Mesenchymal stem cell (in vitro differentiated cells and primary cell): Measurements from ENCODE around the gene SLC1A7.
A peak's percentile ranks its signal among the peaks of the same experiment; 100 is the strongest.

Experiments used
- DNase-seq: peaks from one replicate; pipeline ENCODE4 v3.0.0-alpha.2; 2013
- H2AFZ ChIP-seq: one replicate; pipeline ENCODE4 v1.6.1; 2013; ENCODE audit warnings: low read depth, mild to moderate bottlenecking, control low read depth, inconsistent platforms, low read length, moderate library complexity
- H2AK5ac ChIP-seq: 2 replicates; pipeline ENCODE4 v1.6.1; 2013; ENCODE audit warnings: low read length, moderate library complexity, mild to moderate bottlenecking, inconsistent platforms; ENCODE audit not compliant: severe bottlenecking
- H2BK120ac ChIP-seq: one replicate; pipeline ENCODE4 v1.6.1; 2013; ENCODE audit warnings: low read depth, mild to moderate bottlenecking, inconsistent platforms, low read length, moderate library complexity
- H2BK12ac ChIP-seq, 2 experiments: one replicate each; pipeline ENCODE4 v1.6.1; 2013; ENCODE audit warnings: inconsistent platforms in 2 of 2, low read length in 2 of 2, mild to moderate bottlenecking in 2 of 2, moderate library complexity in 2 of 2, control low read depth in 1 of 2
- H2BK15ac ChIP-seq: one replicate; pipeline ENCODE4 v1.6.1; 2013; ENCODE audit warnings: mild to moderate bottlenecking, low read depth, inconsistent platforms; ENCODE audit not compliant: poor library complexity, severe bottlenecking
- H2BK5ac ChIP-seq: 2 replicates; pipeline ENCODE4 v1.6.1; 2013; ENCODE audit warnings: low read depth, mild to moderate bottlenecking, low read length, control low read depth, inconsistent platforms; ENCODE audit not compliant: poor library complexity, severe bottlenecking
- H3K14ac ChIP-seq, 2 experiments: one replicate each; pipeline ENCODE4 v1.6.1; 2013; ENCODE audit warnings: inconsistent platforms in 2 of 2, low read length in 2 of 2, control low read depth in 1 of 2, mild to moderate bottlenecking in 1 of 2, moderate library complexity in 1 of 2
- H3K18ac ChIP-seq, 2 experiments: one replicate each; pipeline ENCODE4 v1.6.1; 2013; ENCODE audit warnings: inconsistent platforms in 2 of 2, low read length in 2 of 2, control low read depth in 1 of 2, low read depth in 1 of 2, mild to moderate bottlenecking in 1 of 2
- H3K23ac ChIP-seq, 2 experiments: one replicate each; pipeline ENCODE4 v1.6.1; 2013; ENCODE audit warnings: inconsistent platforms in 2 of 2, low read length in 2 of 2, mild to moderate bottlenecking in 2 of 2, moderate library complexity in 2 of 2, control low read depth in 1 of 2
- H3K27ac ChIP-seq: 2 replicates; pipeline ENCODE4 v1.5.1; 2013; ENCODE audit warnings: mild to moderate bottlenecking, moderate library complexity, low read length, control low read depth, inconsistent platforms; ENCODE audit not compliant: poor library complexity, severe bottlenecking
- H3K27me3 ChIP-seq, 2 experiments: 2 replicates each; pipeline versions ENCODE4 v1.6.1 to v1.7.0; 2013; ENCODE audit warnings: low read length in 2 of 2, mild to moderate bottlenecking in 2 of 2, moderate library complexity in 2 of 2, control low read depth in 1 of 2, inconsistent platforms in 1 of 2; ENCODE audit not compliant: control insufficient read depth in 1 of 2, insufficient read depth in 1 of 2
- H3K36me3 ChIP-seq, 2 experiments: 2 replicates each; pipeline versions ENCODE4 v1.6.1 to v1.7.0; 2013; ENCODE audit warnings: low read length in 2 of 2, control low read depth in 1 of 2, inconsistent platforms in 1 of 2, low read depth in 1 of 2, mild to moderate bottlenecking in 1 of 2; ENCODE audit not compliant: insufficient read depth in 2 of 2, control insufficient read depth in 1 of 2
- H3K4ac ChIP-seq, 2 experiments: one replicate each; pipeline ENCODE4 v1.6.1; 2013; ENCODE audit warnings: inconsistent platforms in 2 of 2, low read length in 2 of 2, mild to moderate bottlenecking in 2 of 2, moderate library complexity in 2 of 2, control low read depth in 1 of 2, low read depth in 1 of 2
- H3K4me1 ChIP-seq: 2 replicates; pipeline ENCODE4 v1.6.1; 2013; ENCODE audit warnings: low read depth, low read length, control low read depth; ENCODE audit not compliant: control insufficient read depth, insufficient read depth
- H3K4me2 ChIP-seq: 2 replicates; pipeline ENCODE4 v1.6.1; 2013; ENCODE audit warnings: low read length, mild to moderate bottlenecking, inconsistent platforms; ENCODE audit not compliant: poor library complexity, severe bottlenecking
- H3K4me3 ChIP-seq, 2 experiments: 2 replicates each; pipeline versions ENCODE4 v1.5.1 to v1.7.0; 2013; ENCODE audit warnings: low read length in 2 of 2, mild to moderate bottlenecking in 2 of 2, control low read depth in 1 of 2, low read depth in 1 of 2; ENCODE audit not compliant: insufficient read depth in 1 of 2
- H3K79me1 ChIP-seq: replicated peaks from 2 replicates; pipeline ENCODE4 v1.6.1; 2013; ENCODE audit warnings: mild to moderate bottlenecking, control low read depth, low read length, inconsistent platforms; ENCODE audit not compliant: poor library complexity, severe bottlenecking
- H3K9ac ChIP-seq: 2 replicates; pipeline ENCODE4 v1.7.0; 2013; ENCODE audit warnings: mild to moderate bottlenecking, low read length, moderate library complexity
- H3K9me3 ChIP-seq: 2 replicates; pipeline ENCODE4 v1.7.0; 2013; ENCODE audit warnings: mild to moderate bottlenecking, low read length; ENCODE audit not compliant: control insufficient read depth
- H4K8ac ChIP-seq: one replicate; pipeline ENCODE4 v1.6.1; 2013; ENCODE audit warnings: inconsistent platforms, mild to moderate bottlenecking, low read length, moderate library complexity
- H4K91ac ChIP-seq: one replicate; pipeline ENCODE4 v1.6.1; 2013; ENCODE audit warnings: mild to moderate bottlenecking, low read length, inconsistent platforms
- WGBS: methylation state at CpG from one replicate; pipeline ENCODE4 v1.1.7; 2013; ENCODE audit warnings: mixed read lengths; 5-methylcytosine and 5-hydroxymethylcytosine counted together

The SLC1A7 gene

GRCh38 chr1:53122201-53122885 lies 20.1 kb downstream of the SLC1A7 start:
- peak overlapping the region; percentile 1 for H4K8ac ChIP-seq
- H4K91ac ChIP-seq = peak overlapping the region; percentile 91
- H2AK5ac ChIP-seq = no peak overlapping the region
- H3K9ac ChIP-seq = peak overlapping the region; percentile 86
- no peaks in the 10 kb centered on the region for H3K79me1 ChIP-seq
- peaks cover 13% of the 10 kb centered on the region for H3K4me1 ChIP-seq
- H3K14ac ChIP-seq = no peak overlapping the region
- peak; percentile 34 for DNase-seq
- no peaks in the 10 kb centered on the region for H3K9me3 ChIP-seq
- peak overlapping the region; percentile 12 to 46 for H3K4ac ChIP-seq
- peak overlapping the region; percentile 0 for H2BK120ac ChIP-seq
- no peak overlapping the region for H3K27ac ChIP-seq
- peak overlapping the region; percentile 59 to 84 for H2BK12ac ChIP-seq
- no peak overlapping the region for H3K4me2 ChIP-seq
- no peaks in the 10 kb centered on the region for H3K36me3 ChIP-seq
- peak overlapping the region; percentile 41 to 82 for H3K18ac ChIP-seq
- H2BK5ac ChIP-seq = no peak overlapping the region
- no peak overlapping the region for H3K4me3 ChIP-seq
- H3K27me3 ChIP-seq = no peaks in the 10 kb centered on the region
- peak overlapping the region in 1 of 2 experiments; percentile 10 for H3K23ac ChIP-seq
- no peak overlapping the region for H2AFZ ChIP-seq
- H2BK15ac ChIP-seq = peak overlapping the region; percentile 73
- WGBS = 66% methylated on average over 10 of the region's 10 CpGs

- Histone ChIP-seq H4K8ac (peak overlapping the region; percentile 73), H4K91ac (peak overlapping the region; percentile 90), H3K18ac (peak overlapping the region; percentile 82 to 84), H3K79me1 (no peaks in the 10 kb centered on the region), H2BK15ac (peak overlapping the region; percentile 85), H2AFZ (no peak overlapping the region), H2BK120ac (peak overlapping the region; percentile 80), H2BK12ac (peak overlapping the region; percentile 84 to 85), H2BK5ac (no peak overlapping the region), H3K23ac (no peak overlapping the region), H3K4me3 (no peak overlapping the region), H3K27me3 (no peaks in the 10 kb centered on the region), H3K4me2 (no peak overlapping the region), H2AK5ac (no peak overlapping the region), H3K4me1 (peaks cover 13% of the 10 kb centered on the region), H3K9ac (peak overlapping the region; percentile 86), H3K36me3 (no peaks in the 10 kb centered on the region), H3K14ac (no peak overlapping the region), H3K9me3 (no peaks in the 10 kb centered on the region), H3K4ac (peak overlapping the region; percentile 47 to 91), H3K27ac (no peak overlapping the region)
- WGBS = 62% methylated on average over 17 of the region's 18 CpGs
- peak; percentile 33 for DNase-seq
Observed at GRCh38 chr1:53121319-53122172, 20.9 kb downstream of the SLC1A7 start.

GRCh38 chr1:53120659-53121058 lies 21.8 kb downstream of the SLC1A7 start:
- Histone ChIP-seq H3K27ac (no peak overlapping the region), H3K4me1 (peaks cover 17% of the 10 kb centered on the region), H2BK12ac (peak overlapping the region; percentile 84 to 85), H3K36me3 (no peaks in the 10 kb centered on the region), H2BK120ac (no peak overlapping the region), H3K18ac (peak overlapping the region; percentile 34 to 62), H3K27me3 (no peaks in the 10 kb centered on the region), H3K14ac (peak overlapping the region in 1 of 2 experiments; percentile 55), H2BK5ac (no peak overlapping the region), H3K4me2 (no peak overlapping the region), H4K8ac (peak overlapping the region; percentile 33), H2AFZ (no peak overlapping the region), H3K9ac (peak overlapping the region; percentile 48), H3K79me1 (no peaks in the 10 kb centered on the region), H3K9me3 (no peaks in the 10 kb centered on the region), H2BK15ac (no peak overlapping the region), H3K4me3 (no peak overlapping the region), H2AK5ac (no peak overlapping the region), H3K4ac (peak overlapping the region; percentile 38 to 44), H4K91ac (peak overlapping the region; percentile 90), H3K23ac (no peak overlapping the region)
- WGBS = 87% methylated on average over 11 of the region's 12 CpGs
- no peak for DNase-seq

- no peak for DNase-seq
- no peaks in the 10 kb centered on the region for H3K79me1 ChIP-seq
- no peaks in the 10 kb centered on the region for H3K9me3 ChIP-seq
- H3K4me3 ChIP-seq = no peak overlapping the region
- peak overlapping the region in 1 of 2 experiments; percentile 53 for H3K14ac ChIP-seq
- peak overlapping the region; percentile 95 for H2BK120ac ChIP-seq
- H2AFZ ChIP-seq = no peak overlapping the region
- no peak overlapping the region for H3K9ac ChIP-seq
- H3K18ac ChIP-seq = peak overlapping the region; percentile 71 to 81
- no peaks in the 10 kb centered on the region for H3K36me3 ChIP-seq
- H3K4ac ChIP-seq = peak overlapping the region; percentile 19 to 68
- H3K4me2 ChIP-seq = no peak overlapping the region
- no peak overlapping the region for H3K27ac ChIP-seq
- H3K4me1 ChIP-seq = peaks cover 17% of the 10 kb centered on the region
- H2BK12ac ChIP-seq = peak overlapping the region; percentile 92 to 99
- 86% methylated on average over 9 of the region's 9 CpGs for WGBS
- H4K91ac ChIP-seq = peak overlapping the region; percentile 96
- no peak overlapping the region for H2BK5ac ChIP-seq
- no peak overlapping the region for H3K23ac ChIP-seq
- no peak overlapping the region for H2AK5ac ChIP-seq
- H4K8ac ChIP-seq = peak overlapping the region; percentile 27
- no peaks in the 10 kb centered on the region for H3K27me3 ChIP-seq
- H2BK15ac ChIP-seq = peak overlapping the region; percentile 83
Observed at GRCh38 chr1:53117836-53118235, 24.6 kb downstream of the SLC1A7 start.
